HG03520 (cell line): Measurements from ENCODE around the gene RRAGC.

Source experiments
- ATAC-seq: cut with Tn5 transposase; IDR thresholded peaks from one replicate; pipeline ENCODE4 v1.9.1; 2021; ENCODE audit warnings: mild to moderate bottlenecking, moderate library complexity; ENCODE audit not compliant: unreplicated experiment

Gene RRAGC

DNA sequence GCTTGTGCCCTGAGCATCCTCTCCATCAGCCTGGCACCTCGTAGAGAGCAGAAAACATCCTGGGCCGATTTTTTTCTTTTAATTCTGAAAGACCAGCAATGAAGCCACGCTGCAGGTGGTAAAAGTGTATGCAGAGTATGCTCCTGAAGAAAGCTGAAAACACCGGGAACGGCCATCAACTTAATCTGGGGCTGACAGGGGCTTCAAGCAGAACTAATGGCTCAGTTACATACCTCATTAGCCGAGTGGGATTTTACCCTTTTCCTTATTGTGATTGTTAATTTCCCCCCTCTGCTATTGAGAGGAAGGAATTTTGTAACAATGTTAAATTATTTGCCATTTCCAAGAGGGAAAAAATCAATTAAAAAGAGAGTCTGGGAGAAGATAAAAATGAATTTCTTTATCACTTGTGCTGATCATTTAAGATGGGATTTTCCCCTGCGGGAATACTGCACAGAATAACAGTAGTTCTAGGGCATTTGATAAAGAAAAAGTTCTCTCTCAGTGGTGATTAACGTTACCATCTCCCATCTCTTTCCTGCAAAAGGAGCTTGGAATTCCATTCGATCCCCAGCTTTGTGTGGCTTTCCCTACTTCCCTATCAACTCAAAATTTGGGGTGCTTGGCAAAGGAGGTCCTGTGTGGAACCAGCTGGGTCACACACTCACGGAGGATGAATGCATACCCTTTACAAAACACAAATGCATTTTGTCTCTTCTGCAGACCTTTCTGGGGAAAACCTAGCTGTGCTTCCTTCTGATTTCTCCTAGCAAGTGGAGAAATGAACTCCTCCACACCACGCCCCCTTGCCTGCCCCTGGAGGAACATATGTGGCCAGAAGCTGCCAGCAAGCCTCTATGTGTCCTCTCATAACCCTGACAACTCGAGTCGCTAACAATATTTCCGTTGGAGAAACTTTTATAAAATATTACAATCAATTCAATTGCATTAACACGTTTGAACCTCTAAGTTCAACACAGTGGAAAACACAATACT is 70.9 kb downstream of the RRAGC start:
- no peak for ATAC-seq
